HepG2 (cell line): ENCODE results near the gene TIMM13. TPM values are rescaled to one million over a fixed set of nuclear protein-coding genes. Genes with fewer than 3 reads are reported as not detected.

Source experiments
- ELF3 ChIP-seq: IDR thresholded peaks from 2 replicates; pipeline ENCODE4 v1.6.1; 2016; ENCODE audit warnings: missing genetic modification reagents, missing compliant biosample characterization
- HMG20A ChIP-seq: IDR thresholded peaks from 2 replicates; pipeline ENCODE4 v1.6.1; 2016; ENCODE audit warnings: borderline replicate concordance
- RELA ChIP-seq: sonication (generic); formaldehyde crosslinking; IDR thresholded peaks from 2 replicates; pipeline ENCODE4 v1.4.0; 2020; ENCODE audit warnings: missing genetic modification reagents
- RFXANK ChIP-seq: IDR thresholded peaks from 2 replicates; pipeline ENCODE4 v1.6.1; 2016
- RXRB ChIP-seq: IDR thresholded peaks from 2 replicates; pipeline ENCODE4 v1.6.1; 2016; ENCODE audit warnings: borderline replicate concordance, missing genetic modification reagents, missing compliant biosample characterization
- ZNF207 ChIP-seq: fragments of 450-650 bp; IDR thresholded peaks from 2 replicates; pipeline ENCODE4 v1.6.1; 2016; ENCODE audit warnings: antibody characterized with exemption, borderline replicate concordance
- ZNF333 ChIP-seq: sonication (generic); formaldehyde crosslinking; IDR thresholded peaks from 2 replicates; pipeline ENCODE4 v1.4.0; 2020; ENCODE audit warnings: mild to moderate bottlenecking, missing genetic modification reagents, borderline replicate concordance
- ZNF354B ChIP-seq: sonication (generic); formaldehyde crosslinking; IDR thresholded peaks from 2 replicates; pipeline ENCODE4 v1.8.0; 2022; ENCODE audit warnings: mild to moderate bottlenecking, missing genetic modification reagents
- ZNF503 ChIP-seq: sonication (generic); formaldehyde crosslinking; IDR thresholded peaks from 2 replicates; pipeline ENCODE4 v1.4.0; 2020; ENCODE audit warnings: missing genetic modification reagents
- ZNF652 ChIP-seq: IDR thresholded peaks from 2 replicates; pipeline ENCODE4 v1.6.1; 2016; ENCODE audit warnings: low read depth, borderline replicate concordance
- polyA plus RNA-seq, 8 experiments: library from polyadenylated mRNA; depleted of rRNA in 3 of 8; stranded (reverse) in 7 of 8; unstranded in 1 of 8; fragments of >200 nt; fragmentation: Illumina TruSeq in 4 of 8; extraction: Trizol in 4 of 8; gene quantifications; 2 replicates each; pipeline versions ENCODE4 v1.2.1 to v1.2.3, GENCODE V29; 2011 to 2016; ENCODE audit warnings: low read depth in 4 of 8, missing spikeins in 1 of 8, mixed read lengths in 1 of 8; ENCODE audit not compliant: insufficient read depth in 1 of 8
- total RNA-seq, 5 experiments: library from RNA; depleted of rRNA; stranded (reverse); fragments of >200 nt; fragmentation: Illumina TruSeq; extraction: Trizol; gene quantifications; 2 replicates each; pipeline ENCODE4 v1.2.3, GENCODE V29; 2016; ENCODE audit warnings: low read depth in 1 of 5
- TF ChIP-seq, protein P1 (sequence below): IDR thresholded peaks from 2 replicates; pipeline ENCODE4 v1.6.1; 2016; ENCODE audit warnings: missing genetic modification reagents, missing compliant biosample characterization
- TF ChIP-seq, protein P2 (sequence below): sonication (generic); formaldehyde crosslinking; IDR thresholded peaks from 2 replicates; pipeline ENCODE4 v1.8.1; 2023; ENCODE audit warnings: mild to moderate bottlenecking, missing genetic modification reagents

TIMM13 gene
- total and polyA plus RNA-seq, 2 of the 13 experiments (the other 11 are each of a cell fraction or from before 2014, with no cell fraction given) = 48.4 to 108 TPM

- TF ChIP-seq ZNF503 (CRISPR knock-in tag) = peak; percentile 81
- TF ChIP-seq, protein P1, sequence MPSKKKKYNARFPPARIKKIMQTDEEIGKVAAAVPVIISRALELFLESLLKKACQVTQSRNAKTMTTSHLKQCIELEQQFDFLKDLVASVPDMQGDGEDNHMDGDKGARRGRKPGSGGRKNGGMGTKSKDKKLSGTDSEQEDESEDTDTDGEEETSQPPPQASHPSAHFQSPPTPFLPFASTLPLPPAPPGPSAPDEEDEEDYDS (CRISPR knock-in tag) = peak; percentile 58; the same call in 1 of the 2 replicates
- TF ChIP-seq ZNF354B (CRISPR knock-in tag) = peak; percentile 46; the same call in 1 of the 2 replicates
- TF ChIP-seq RXRB (CRISPR knock-in tag) = peak; percentile 93
- no peak for TF ChIP-seq ZNF333 (CRISPR knock-in tag)
- peak; percentile 36; the same call in 1 of the 2 replicates for TF ChIP-seq HMG20A (CRISPR knock-in tag)
- TF ChIP-seq RFXANK (CRISPR knock-in tag) = peak; percentile 55; the same call in 1 of the 2 replicates
- no peak for TF ChIP-seq ZNF207
- no peak for TF ChIP-seq ZNF652 (CRISPR knock-in tag)
- peak; percentile 74 for TF ChIP-seq ELF3 (CRISPR knock-in tag)
- TF ChIP-seq RELA (CRISPR knock-in tag) = no peak
- TF ChIP-seq, protein P2, sequence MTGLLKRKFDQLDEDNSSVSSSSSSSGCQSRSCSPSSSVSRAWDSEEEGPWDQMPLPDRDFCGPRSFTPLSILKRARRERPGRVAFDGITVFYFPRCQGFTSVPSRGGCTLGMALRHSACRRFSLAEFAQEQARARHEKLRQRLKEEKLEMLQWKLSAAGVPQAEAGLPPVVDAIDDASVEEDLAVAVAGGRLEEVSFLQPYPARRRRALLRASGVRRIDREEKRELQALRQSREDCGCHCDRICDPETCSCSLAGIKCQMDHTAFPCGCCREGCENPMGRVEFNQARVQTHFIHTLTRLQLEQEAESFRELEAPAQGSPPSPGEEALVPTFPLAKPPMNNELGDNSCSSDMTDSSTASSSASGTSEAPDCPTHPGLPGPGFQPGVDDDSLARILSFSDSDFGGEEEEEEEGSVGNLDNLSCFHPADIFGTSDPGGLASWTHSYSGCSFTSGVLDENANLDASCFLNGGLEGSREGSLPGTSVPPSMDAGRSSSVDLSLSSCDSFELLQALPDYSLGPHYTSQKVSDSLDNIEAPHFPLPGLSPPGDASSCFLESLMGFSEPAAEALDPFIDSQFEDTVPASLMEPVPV (CRISPR knock-in tag) = peak; percentile 65; the same call in 1 of the 2 replicates
Observed at GRCh38 chr19:2427429-2428320, at the start of gene TIMM13 (continued).
